Hepatocyte (in vitro differentiated cells): ENCODE data around the gene MAD2L2.

ENCODE experiments used
- CTCF ChIP-seq: fragments of 200-600 bp; sonication (generic); IDR thresholded peaks from 2 replicates; pipeline ENCODE4 v1.5.1; 2016; ENCODE audit warnings: antibody characterized with exemption, mild to moderate bottlenecking; ENCODE audit not compliant: poor library complexity
- EZH2phosphoT487 ChIP-seq: fragments of 200-600 bp; sonication (generic); IDR thresholded peaks from one replicate; pipeline ENCODE4 v1.6.1; 2018; ENCODE audit warnings: antibody characterized with exemption, mild to moderate bottlenecking, low read depth, moderate library complexity; ENCODE audit not compliant: unreplicated experiment, severe bottlenecking

DNA sequence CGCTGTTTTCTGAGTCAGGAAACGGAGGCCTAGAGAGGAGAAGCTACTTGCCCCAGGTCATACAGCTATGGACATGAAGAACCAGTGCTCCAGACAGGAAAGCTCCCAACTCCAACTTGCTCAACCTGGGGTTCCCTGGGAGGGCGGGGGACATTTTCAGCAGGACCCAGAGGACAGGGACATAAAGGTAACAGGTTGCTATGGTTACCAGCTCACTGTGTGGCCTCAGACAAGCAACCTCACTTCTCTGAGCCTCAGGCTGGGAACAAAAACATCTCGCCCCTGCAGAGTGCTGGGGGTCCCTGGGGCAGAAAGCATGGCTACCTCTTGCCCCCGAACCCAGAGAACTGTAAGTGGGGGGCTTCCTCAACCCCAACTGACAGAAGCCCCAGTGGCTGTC lies 42.8 kb downstream of the MAD2L2 start:
- TF ChIP-seq EZH2phosphoT487 (no peak), CTCF (no peak)
